ENCODE measurements around the gene PRKX. TPM values are rescaled to one million over a fixed set of nuclear protein-coding genes. Genes with fewer than 3 reads are reported as not detected.
"Not testable (repeated sequence)": the region's sequence is repeated elsewhere in the genome, so short reads cannot be mapped to it uniquely, and the experiment has no call there.

Gene PRKX
- 10 to 100 TPM in 3 of 4 donors, 1 to 10 TPM in 1; 7.3 to 52.8 (median 20.7) TPM for total RNA-seq

DNA sequence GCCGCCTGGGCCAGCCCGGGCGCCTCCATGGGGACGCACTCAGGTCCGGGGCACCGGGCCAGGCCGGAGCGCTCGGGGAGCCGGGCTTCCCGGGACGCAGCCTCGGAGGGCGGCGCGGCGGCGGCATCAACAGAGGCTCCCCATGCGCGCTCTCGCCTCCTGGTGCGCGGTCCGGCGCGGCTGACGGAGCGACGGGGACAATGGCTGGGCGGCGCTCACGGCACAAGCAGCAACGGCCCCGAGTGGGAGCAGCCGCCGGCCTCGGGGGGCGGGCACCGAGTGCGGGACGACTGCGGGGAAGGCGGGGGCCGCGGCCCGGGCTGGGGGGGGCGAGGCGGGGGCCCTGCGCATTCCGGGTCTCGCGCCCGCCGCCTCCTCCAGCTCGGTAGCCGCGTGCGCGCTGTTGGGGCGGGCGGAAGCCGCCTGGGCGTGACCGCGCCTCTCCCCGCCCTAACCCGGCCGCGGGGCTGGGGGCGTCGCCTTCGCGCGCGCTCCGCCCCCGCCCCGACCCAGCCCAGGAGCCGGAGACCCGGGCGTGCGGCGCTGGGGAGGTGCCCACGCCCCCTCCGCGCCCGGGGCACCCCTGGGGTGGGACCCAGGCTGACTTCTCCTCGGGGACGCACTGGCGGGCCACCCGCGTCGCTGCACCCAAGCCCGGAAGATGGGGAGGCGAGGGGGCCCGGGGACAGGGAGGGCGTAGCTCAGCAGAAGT, at the start of gene PRKX:
TSS of gene PRKX (minus strand) at position 425 of the 712 bp plus-strand sequence. CDS start at position 29, 396 bp downstream.
- Histone ChIP-seq H3K4me3 (peak within 1 kb of the TSS; percentile 68 to 94 (median 81)), H3K27ac (peak within 1 kb of the TSS; percentile 76 to 89 (median 81)), H3K36me3 (no peaks in the 10 kb centered on the region), H3K27me3 (no peaks in the 10 kb centered on the region), H3K9me3 (no peaks in the 10 kb centered on the region), H3K4me1 (peaks cover 0 to 7% (median 0%) of the 10 kb centered on the region in 4 donors)
- DNase-seq, result peak; percentile 66 to 87 (median 75)
- TF ChIP-seq, protein P1, sequence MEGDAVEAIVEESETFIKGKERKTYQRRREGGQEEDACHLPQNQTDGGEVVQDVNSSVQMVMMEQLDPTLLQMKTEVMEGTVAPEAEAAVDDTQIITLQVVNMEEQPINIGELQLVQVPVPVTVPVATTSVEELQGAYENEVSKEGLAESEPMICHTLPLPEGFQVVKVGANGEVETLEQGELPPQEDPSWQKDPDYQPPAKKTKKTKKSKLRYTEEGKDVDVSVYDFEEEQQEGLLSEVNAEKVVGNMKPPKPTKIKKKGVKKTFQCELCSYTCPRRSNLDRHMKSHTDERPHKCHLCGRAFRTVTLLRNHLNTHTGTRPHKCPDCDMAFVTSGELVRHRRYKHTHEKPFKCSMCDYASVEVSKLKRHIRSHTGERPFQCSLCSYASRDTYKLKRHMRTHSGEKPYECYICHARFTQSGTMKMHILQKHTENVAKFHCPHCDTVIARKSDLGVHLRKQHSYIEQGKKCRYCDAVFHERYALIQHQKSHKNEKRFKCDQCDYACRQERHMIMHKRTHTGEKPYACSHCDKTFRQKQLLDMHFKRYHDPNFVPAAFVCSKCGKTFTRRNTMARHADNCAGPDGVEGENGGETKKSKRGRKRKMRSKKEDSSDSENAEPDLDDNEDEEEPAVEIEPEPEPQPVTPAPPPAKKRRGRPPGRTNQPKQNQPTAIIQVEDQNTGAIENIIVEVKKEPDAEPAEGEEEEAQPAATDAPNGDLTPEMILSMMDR (IDR thresholded peaks at IDR 0.05), result no peak
- no peak for TF ChIP-seq POLR2A (IDR thresholded peaks at IDR 0.05)

DNA sequence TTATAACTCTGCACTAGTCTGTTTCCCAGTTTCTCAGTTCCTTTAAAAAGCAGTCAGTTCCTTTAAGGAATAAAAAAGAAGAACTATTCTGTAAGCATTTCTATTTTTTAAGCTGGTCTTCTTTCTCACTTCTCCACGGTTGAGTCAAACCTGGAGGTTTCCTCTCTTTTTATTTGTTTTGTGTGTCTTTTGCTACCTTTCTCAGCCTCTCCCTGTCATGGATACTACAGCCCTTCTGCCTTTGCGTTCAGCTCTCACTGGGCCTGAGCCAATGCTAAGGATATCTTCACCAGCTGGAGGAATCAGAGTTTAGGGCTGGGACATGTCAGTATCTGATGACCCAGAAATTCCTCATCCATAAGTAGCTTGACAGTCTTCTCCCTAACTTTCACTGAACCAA, 49.7 kb upstream of the PRKX start:
- no peak for TF ChIP-seq POLR2A (IDR thresholded peaks at IDR 0.05)
- TF ChIP-seq, protein P1 (IDR thresholded peaks at IDR 0.05), result no peak
- H3K4me3 ChIP-seq, result no peak overlapping the region
- no peak overlapping the region for H3K27ac ChIP-seq
- H3K9me3 ChIP-seq, result no peaks in the 10 kb centered on the region
- no peaks in the 10 kb centered on the region for H3K36me3 ChIP-seq
- H3K4me1 ChIP-seq, result no peaks in the 10 kb centered on the region
- no peaks in the 10 kb centered on the region for H3K27me3 ChIP-seq
- DNase-seq, result no peak

DNA sequence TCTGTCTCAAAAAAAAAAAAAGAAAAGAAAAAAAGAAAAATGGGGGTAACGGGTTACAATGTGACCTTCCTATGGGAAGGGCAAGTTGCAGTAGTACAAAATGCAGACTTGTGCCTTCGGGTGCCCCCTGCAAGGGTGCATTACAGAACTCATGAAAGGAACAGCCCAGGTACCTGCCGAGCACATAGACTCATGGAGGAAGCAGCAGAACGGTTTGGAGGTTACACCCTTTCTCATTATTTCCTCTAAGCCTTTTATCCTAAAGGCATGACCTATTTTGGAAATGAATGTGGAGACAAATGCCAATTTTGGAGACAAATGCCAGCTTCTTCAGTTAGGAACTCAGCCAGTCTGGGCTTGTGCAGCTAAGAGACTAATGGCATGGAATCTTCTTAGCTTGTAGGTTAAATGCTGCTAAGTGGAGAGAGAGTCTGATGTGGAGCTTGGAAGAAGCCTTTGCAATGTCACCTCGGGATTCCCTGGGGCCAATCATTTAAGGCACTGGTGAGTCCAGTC, 44.1 kb upstream of the PRKX start:
- Histone ChIP-seq H3K9me3 (no peaks in the 10 kb centered on the region), H3K27ac (no peak overlapping the region), H3K27me3 (no peaks in the 10 kb centered on the region), H3K4me3 (no peak overlapping the region), H3K36me3 (no peaks in the 10 kb centered on the region), H3K4me1 (no peaks in the 10 kb centered on the region)
- no peak for DNase-seq
- TF ChIP-seq, protein P1 (IDR thresholded peaks at IDR 0.05), result no peak
- TF ChIP-seq POLR2A (IDR thresholded peaks at IDR 0.05), result no peak

DNA sequence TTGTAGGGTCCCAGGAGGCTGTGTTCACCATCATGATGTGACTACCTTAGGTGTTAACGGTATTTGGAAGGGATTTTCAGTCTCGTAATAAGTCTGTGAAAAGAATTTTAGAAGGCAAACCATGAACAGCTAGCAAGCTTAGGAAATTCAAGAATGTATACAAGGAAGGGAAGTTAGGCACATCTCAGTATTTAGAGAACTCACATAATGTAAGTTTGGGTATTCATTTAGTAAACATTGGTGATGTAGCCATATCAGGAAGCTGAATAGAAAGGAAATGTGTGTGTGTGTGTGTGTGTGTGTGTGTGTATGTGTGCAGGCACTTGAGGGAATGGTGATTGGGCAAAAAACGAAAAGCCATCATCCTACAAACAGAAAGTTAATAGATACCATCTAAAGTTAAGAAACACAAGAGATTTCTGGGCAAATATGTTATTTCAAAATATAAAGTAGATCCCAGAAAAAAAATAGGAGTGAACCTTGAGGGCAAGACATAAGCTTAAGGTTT, 34.7 kb upstream of the PRKX start:
- Histone ChIP-seq H3K36me3 (no peaks in the 10 kb centered on the region), H3K4me3 (no peak overlapping the region), H3K4me1 (no peaks in the 10 kb centered on the region), H3K9me3 (no peaks in the 10 kb centered on the region), H3K27ac (no peak overlapping the region), H3K27me3 (no peaks in the 10 kb centered on the region)
- DNase-seq, result no peak
- no peak for TF ChIP-seq POLR2A (IDR thresholded peaks at IDR 0.05)
- TF ChIP-seq, protein P1 (IDR thresholded peaks at IDR 0.05), result no peak

DNA sequence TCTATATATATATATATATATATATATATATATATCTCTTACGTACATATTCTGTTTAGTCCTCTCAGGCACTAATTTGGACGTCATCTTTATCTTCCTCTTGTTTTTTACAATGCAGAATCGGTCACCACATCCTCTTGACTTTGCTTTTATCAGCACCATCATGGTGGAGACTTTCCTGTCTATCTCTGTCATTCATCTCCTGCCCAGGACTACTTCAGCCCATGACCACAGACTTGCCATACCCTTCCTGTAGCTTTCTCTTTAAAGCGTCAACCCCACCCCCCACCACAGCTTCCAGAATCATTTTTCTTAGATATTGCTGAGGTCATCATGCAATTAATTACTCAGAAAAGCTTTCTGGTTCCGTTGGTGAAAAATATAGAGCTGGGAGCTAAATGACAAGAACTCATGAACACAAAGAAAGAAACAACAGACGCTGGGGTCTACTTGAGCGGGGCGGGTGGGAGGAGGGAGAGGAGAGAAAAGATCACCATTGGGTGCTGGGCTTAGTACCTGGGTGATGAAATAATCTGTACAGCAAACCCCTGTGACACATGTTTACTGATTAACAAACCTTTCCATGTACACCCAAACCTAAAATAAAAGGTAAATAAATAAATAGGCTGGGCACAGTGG, 30.5 kb upstream of the PRKX start:
- H3K27me3 ChIP-seq, result no peaks in the 10 kb centered on the region
- no peak overlapping the region for H3K27ac ChIP-seq
- DNase-seq, result peak in 2 of 3 donors; percentile 31 to 57
- no peaks in the 10 kb centered on the region for H3K4me1 ChIP-seq
- TF ChIP-seq POLR2A (IDR thresholded peaks at IDR 0.05), result no peak
- TF ChIP-seq, protein P1 (IDR thresholded peaks at IDR 0.05), result no peak
- H3K9me3 ChIP-seq, result no peaks in the 10 kb centered on the region
- H3K4me3 ChIP-seq, result no peak overlapping the region
- H3K36me3 ChIP-seq, result no peaks in the 10 kb centered on the region

DNA sequence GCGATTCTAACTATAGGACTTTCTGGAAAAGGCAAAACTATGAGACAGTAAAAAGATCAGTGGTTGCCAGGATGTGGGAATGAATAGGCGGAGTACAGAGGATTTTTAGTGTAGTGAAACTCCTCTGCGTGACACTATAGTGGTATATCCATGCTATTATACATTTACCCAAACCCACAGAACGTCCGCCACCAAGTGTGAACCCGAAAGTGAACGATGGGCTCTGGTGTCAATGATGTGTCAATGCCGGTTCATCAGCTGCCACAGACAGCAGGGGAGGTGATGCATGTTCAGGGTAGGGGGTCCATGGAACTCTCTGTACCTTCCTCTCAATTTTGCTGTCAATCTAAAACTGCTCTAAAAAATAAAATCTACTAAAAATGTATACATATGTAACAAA, 27.5 kb upstream of the PRKX start:
- H3K36me3 ChIP-seq, H3K9me3 ChIP-seq: not testable (repeated sequence)

More for the DNA sequence above, 27.5 kb upstream of the PRKX start:
- DNase-seq, H3K27ac ChIP-seq, H3K27me3 ChIP-seq, H3K4me3 ChIP-seq, H3K4me1 ChIP-seq: not testable (repeated sequence)
